ENCODE data around the gene ALPG. TPM values are rescaled to one million over a fixed set of nuclear protein-coding genes. Genes with fewer than 3 reads are reported as not detected.
"Not testable (repeated sequence)": the region's sequence is repeated elsewhere in the genome, so short reads cannot be mapped to it uniquely, and the experiment has no call there.

The ALPG gene
- total RNA-seq, 4 donors from 2014 or later, result not detected

- DNase-seq (ENCODE audit: low spot score) (no peak), ATAC-seq (ENCODE audit: low FRiP score) (no peak)
- TF ChIP-seq CTCF (IDR thresholded peaks at IDR 0.05), result no peak
Observed at GRCh38 chr2:232438951-232439757, 32.5 kb downstream of the ALPG start.

DNA sequence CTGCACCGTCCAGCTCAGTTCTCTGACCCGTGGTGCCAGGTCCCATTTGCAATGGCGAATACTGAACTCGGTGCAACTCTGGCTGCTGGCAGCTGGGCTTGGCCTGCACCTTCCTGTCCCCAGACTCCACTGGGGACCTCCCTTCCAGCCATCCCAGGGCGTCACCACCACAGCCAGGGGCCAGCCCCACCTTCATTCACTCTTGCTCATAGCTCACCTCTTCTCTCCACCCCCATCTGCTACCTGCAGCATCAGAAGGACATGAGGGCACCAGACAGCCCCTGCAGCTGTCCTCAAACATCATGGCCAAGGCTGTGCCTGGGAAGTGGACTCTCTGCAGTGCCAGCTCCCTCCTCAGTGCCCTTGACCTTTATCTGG, 33.1 kb downstream of the ALPG start:
- DNase-seq (ENCODE audit: low spot score) (no peak), ATAC-seq (ENCODE audit: low FRiP score) (no peak)
- no peak for TF ChIP-seq CTCF (IDR thresholded peaks at IDR 0.05)

DNA sequence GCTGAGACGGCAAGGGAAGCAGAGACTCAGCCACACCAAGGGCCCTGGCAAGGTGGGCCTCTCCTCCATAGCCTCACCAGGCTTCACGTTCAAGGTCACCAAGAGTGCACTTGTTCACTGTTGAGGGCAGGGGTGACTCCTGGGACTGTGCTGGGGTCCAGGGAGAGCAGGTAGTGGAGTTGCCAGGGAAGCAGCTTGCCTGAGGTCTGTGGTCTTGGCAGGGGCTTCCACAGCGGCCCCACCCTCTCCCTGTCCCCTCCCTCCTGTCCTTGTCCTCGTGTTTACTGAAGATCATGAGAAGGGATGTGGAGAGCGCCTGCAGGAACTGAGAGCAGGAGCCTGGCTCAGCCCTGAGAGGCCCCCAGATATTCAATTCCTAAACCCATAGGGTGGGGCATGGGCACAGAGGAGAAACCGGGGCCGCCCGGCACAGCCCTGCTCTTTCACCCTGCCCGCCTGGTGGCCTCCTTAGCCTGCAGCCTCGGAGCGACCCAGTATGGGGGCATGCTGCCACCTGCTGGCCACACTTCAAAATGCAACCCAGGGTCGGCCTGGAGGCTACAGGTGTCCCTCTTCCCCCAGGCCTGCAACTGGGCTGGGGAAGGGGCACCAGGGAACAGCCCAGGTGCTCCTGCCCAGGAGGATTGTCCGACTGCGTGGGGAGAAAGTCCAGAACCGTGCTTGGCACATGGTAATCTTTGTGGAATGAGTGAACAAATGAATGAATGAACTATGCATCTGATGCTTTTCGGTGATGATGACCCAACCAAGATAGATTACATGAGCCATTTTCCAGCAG, 33.8 kb downstream of the ALPG start:
- DNase-seq (ENCODE audit: low spot score), result peak; percentile 88
- TF ChIP-seq CTCF (IDR thresholded peaks at IDR 0.05), result peak in 1 of 3 donors; percentile 77
- peak; percentile 42 for ATAC-seq (ENCODE audit: low FRiP score)

- TF ChIP-seq CTCF (IDR thresholded peaks at IDR 0.05), result no peak
- DNase-seq (ENCODE audit: low spot score), result no peak
- no peak for ATAC-seq (ENCODE audit: low FRiP score)
Observed at GRCh38 chr2:232441147-232441651, 34.6 kb downstream of the ALPG start.

- not testable (repeated sequence) for DNase-seq (ENCODE audit: low spot score); ATAC-seq (ENCODE audit: low FRiP score)
Observed at GRCh38 chr2:232441922-232442321, 35.3 kb downstream of the ALPG start.

DNA sequence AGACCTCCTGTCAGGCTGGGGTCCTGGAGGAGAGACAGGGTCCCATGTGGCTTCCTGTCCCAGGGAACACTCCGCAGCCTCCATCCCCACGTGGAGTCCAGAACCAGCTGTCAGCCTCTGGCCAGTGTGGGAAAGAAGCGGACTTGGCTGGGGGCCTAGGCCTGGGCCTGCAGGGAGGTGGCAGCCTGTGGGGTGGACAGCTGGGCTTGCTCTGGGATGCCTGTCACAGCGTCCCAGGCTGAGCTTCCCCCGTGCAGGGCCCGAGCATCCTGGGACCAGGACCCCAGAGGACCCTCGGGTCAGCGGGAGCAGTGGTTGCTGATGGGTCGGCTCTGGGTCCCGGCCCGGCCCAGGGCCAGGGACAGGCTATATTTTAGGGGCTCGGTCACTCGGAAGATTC, 35.8 kb downstream of the ALPG start:
- ATAC-seq (ENCODE audit: low FRiP score); DNase-seq (ENCODE audit: low spot score): not testable (repeated sequence)

GRCh38 chr2:232443047-232443446, 36.4 kb downstream of the ALPG start:
- ATAC-seq (ENCODE audit: low FRiP score); DNase-seq (ENCODE audit: low spot score): not testable (repeated sequence)

GRCh38 chr2:232443669-232444408, 37.2 kb downstream of the ALPG start:
- ATAC-seq (ENCODE audit: low FRiP score); DNase-seq (ENCODE audit: low spot score): not testable (repeated sequence)

All from omental fat pad (tissue), 4 donors.